Measurements from ENCODE around the gene SUN3.

SUN3 gene, protein sequence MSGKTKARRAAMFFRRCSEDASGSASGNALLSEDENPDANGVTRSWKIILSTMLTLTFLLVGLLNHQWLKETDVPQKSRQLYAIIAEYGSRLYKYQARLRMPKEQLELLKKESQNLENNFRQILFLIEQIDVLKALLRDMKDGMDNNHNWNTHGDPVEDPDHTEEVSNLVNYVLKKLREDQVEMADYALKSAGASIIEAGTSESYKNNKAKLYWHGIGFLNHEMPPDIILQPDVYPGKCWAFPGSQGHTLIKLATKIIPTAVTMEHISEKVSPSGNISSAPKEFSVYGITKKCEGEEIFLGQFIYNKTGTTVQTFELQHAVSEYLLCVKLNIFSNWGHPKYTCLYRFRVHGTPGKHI

DNA sequence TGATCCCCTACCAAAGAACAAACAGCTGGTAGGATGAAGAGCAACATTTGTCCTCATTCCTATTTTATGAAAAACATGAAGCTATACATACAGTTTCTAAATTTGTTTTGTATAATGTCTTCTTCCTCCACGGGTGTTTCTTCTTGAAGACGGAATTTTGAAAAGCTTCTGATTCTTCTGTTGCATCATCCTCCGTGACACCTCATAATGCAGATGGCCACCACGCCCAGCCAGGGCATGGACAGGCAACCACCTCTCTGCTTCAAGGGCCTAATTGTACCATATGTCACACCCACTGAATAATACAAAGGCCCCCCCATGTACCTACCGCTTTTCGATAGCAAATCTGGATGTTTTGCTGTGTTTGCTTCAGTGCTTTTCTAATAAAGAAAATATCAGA, at the start of gene SUN3:
TSS of gene SUN3 (minus strand) at position 170 of the 400 bp plus-strand sequence. CDS start at position 1, 169 bp downstream.
- FAIRE-seq (no peak), DNase-seq (ENCODE audit: insufficient read length, low spot score) (no peak)
- no peak for TF ChIP-seq POLR2A (IDR thresholded peaks at IDR 0.05; ENCODE audit: low read depth, low read length)

DNA sequence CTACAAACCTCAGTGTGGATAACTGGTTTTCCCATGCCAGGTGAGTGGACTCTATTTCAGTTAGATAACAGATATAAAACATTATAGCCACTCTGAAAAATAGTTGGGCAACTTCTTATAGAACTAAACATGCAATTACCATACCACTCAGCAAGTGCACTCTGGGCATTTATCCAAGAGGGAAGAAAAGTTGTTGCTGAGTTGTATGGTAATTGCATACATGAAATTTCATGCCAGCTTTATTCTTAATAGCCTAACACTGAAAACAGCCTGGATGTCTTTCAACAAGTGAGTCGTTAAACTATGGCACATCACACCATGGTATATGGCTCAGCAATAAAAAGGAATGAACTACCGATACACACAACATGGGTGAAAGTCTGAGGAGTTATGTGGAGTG, 49.6 kb upstream of the SUN3 start:
- DNase-seq (ENCODE audit: insufficient read length, low spot score) = no peak
- FAIRE-seq = no peak
- TF ChIP-seq POLR2A (IDR thresholded peaks at IDR 0.05; ENCODE audit: low read depth, low read length) = no peak

DNA sequence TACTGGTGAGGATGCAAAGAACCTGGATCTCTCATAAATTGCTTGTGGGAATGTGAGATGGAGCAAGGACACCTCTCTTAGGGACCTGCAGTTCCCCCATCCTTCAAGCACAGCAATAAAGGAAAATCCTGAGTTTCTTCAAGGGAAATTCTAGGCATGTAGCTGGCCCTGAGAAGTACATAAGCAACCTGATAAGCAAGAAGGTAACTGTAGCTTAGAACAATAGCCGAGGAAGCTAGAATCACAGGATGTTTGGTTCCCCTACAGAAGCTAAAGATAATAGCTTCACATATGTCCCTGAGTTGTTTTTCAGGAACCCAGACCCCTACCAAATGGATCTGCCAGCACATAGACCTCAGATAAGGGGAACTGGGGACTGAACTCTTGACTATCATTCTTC, 48.5 kb upstream of the SUN3 start:
- no peak for TF ChIP-seq POLR2A (IDR thresholded peaks at IDR 0.05; ENCODE audit: low read depth, low read length)
- DNase-seq (ENCODE audit: insufficient read length, low spot score) = no peak
- FAIRE-seq = no peak

DNA sequence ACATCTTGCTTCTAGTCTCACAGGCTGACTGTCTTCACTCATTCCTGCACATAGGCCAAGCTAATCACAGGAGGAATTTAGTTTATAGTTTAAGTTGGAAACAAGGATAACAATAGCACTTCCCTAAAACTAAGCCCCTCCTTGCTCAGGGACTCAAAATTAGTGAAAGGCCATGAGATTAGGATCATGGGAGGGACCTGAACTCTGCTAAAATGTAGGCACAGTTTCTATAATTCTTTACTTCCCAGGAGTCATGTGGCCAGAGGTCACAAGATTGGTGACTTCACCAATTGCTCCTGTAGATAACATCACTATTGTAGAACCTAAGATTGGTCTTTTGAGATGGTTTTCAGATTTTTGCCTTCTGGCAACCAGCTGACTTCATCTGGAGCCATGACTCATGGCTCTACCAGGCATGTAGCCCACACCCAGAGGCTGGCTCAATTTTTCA, 45.3 kb upstream of the SUN3 start:
- no peak for DNase-seq (ENCODE audit: insufficient read length, low spot score)
- TF ChIP-seq POLR2A (IDR thresholded peaks at IDR 0.05; ENCODE audit: low read depth, low read length) = no peak
- FAIRE-seq = peak; percentile 52

DNA sequence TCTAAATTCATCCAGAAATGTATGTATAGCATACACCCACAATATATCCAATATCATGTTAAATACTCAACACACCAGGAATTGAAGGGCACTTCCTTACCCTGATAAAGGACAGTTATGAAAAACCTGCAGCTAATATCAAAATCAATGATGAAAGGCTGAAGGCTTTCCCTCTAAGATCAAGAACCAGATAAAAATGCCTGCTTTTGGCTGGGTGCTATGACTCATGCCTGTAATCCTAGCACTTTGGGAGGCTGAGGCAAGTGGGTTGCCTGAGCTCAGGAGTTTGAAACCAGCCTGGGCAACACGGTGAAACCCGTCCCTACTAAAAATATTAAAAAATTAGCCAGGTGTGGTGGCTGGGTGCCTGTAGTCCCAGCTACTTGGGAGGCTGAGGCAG, 38.6 kb upstream of the SUN3 start:
- TF ChIP-seq POLR2A (IDR thresholded peaks at IDR 0.05; ENCODE audit: low read depth, low read length) = no peak
- DNase-seq (ENCODE audit: insufficient read length, low spot score) (no peak), FAIRE-seq (peak; percentile 95)

DNA sequence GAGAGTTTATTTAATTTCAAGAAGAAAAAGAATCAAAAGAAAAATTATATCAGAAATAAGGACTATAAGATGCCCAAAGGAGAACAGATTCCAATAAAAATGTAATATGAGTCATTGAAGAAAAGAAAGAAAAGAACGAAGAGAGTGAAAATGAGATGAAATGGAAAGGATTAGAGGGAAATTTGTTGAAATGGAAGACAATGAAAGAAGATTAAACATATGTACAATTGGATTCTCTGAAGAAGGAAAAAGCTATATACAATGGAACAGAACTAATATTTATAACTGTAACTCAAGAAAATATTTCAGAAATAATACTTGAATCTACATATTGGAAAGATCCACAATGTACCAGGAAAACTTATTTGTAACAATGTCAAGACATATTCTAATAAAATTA, 35.1 kb upstream of the SUN3 start:
- peak; percentile 38 for FAIRE-seq
- no peak for TF ChIP-seq POLR2A (IDR thresholded peaks at IDR 0.05; ENCODE audit: low read depth, low read length)
- no peak for DNase-seq (ENCODE audit: insufficient read length, low spot score)

DNA sequence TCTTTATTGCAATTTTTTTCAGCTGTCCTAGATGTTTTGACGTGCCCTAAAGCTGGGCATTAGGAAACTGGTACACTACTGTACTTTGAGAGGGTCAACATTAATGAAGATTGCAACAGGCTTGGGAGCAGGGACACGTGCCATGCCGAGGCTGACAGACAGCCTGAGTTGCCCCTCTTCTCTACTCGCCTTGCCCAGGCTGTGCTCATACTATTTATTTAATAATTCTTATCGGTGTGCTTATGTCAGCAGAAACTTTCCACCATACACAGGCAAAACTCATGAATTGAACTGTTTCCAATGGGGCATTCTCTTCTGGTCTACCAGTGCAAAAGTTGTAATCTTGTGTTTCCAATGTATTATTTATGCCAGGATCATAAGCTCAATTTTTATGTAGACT, 30.8 kb upstream of the SUN3 start:
- TF ChIP-seq POLR2A (IDR thresholded peaks at IDR 0.05; ENCODE audit: low read depth, low read length) = no peak
- FAIRE-seq (peak; percentile 65), DNase-seq (ENCODE audit: insufficient read length, low spot score) (no peak)

DNA sequence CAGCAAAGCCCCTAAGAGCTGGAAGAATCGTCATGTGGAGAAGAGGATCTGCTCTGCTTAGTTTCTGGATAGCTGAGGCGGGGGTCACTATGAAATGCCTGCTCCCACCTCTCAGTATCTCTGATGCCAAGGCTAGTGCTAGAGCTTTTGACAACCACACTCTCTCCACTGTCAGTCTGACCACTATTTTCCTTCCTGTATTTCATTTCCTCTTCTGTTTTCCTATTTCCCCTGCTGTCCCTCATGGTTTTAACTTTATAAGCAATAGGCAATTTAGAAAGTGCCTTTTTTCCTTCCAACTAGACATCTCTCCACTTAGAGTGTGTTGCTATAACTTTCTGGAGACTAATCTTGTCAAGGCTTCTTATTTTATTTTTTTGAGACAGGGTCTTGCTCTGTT, 30.1 kb upstream of the SUN3 start:
- FAIRE-seq = no peak
- no peak for DNase-seq (ENCODE audit: insufficient read length, low spot score)
- TF ChIP-seq POLR2A (IDR thresholded peaks at IDR 0.05; ENCODE audit: low read depth, low read length) = no peak

DNA sequence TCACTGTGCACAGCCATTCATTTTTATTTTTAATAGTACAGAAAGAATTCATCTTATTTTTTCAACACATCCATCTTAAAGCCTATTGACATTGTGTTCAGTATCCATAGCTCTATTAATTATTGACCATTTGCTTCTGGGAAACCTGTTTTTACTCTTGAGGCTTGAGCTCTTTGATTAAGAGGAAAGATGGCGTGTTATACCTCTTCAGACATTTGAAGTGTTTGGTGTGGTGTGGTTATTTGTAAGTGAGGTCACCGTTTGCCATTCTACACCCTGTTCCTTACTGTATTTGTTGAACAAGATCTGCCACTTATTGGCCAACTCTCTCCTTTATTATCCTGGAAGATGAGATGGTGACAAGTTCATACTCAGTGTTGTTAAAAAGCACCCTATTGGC, 24.8 kb upstream of the SUN3 start:
- no peak for DNase-seq (ENCODE audit: insufficient read length, low spot score)
- FAIRE-seq = no peak
- TF ChIP-seq POLR2A (IDR thresholded peaks at IDR 0.05; ENCODE audit: low read depth, low read length) = no peak

DNA sequence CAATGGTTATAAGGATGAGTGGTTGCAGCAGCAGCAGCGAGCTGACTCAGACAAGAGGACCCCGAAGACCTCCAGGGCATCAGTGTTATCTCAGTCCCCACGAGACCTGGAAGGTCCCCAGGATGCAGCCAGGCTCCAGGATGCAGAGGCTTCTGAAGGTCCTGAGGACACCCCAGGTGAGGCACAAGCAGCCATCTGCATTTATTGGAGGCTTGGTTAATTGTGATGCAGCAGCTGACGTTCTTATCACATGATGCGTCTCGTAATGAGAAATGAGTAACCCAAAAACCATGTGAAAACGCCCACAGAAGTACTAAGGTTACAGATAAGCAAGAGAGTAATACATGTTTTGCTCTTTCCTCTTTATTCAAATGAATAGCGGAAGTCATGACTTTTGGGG, 23.8 kb upstream of the SUN3 start:
- TF ChIP-seq POLR2A (IDR thresholded peaks at IDR 0.05; ENCODE audit: low read depth, low read length) = no peak
- FAIRE-seq = peak; percentile 81
- peak; percentile 53 for DNase-seq (ENCODE audit: insufficient read length, low spot score)

DNA sequence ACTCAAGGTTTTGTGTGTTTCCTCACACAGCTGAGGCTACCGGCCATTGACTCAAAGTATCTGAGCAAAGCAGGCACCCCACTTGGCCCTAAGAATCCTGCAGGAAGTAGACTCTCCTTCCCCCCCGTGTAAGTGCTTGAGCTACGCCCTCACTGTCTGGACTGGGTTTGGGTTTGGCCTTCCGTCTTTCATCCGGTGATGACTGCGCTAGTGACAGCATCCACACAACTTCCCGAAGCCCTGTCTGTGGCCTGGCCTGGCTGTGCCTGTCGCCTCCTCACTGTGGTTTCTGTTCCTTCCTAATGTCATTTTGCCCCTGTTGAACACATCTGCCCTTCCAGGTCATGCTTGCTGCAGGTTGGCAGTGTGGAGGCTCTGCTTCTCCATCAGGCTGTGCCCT, 20.9 kb upstream of the SUN3 start:
- FAIRE-seq = no peak
- no peak for DNase-seq (ENCODE audit: insufficient read length, low spot score)
- TF ChIP-seq POLR2A (IDR thresholded peaks at IDR 0.05; ENCODE audit: low read depth, low read length) = no peak

DNA sequence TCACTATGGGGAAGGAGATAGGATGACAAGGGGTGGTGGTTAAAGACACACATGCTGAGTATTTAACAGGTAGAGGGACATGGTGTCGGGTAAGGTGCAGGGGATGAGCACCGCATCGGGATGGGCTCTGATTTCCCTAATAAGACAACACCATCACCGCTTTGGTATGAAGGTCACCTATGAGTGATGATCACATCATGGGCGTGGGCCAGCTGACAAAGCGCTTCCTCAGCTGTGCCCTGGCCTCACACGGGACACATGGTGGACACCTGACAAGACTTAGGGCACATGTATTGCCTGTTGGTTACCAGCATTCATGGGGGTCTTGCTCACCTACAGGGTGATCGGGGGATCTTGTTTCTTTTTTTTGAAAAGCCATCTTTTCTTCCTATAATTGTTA, 19.2 kb upstream of the SUN3 start:
- FAIRE-seq = no peak
- DNase-seq (ENCODE audit: insufficient read length, low spot score) = no peak
- no peak for TF ChIP-seq POLR2A (IDR thresholded peaks at IDR 0.05; ENCODE audit: low read depth, low read length)

DNA sequence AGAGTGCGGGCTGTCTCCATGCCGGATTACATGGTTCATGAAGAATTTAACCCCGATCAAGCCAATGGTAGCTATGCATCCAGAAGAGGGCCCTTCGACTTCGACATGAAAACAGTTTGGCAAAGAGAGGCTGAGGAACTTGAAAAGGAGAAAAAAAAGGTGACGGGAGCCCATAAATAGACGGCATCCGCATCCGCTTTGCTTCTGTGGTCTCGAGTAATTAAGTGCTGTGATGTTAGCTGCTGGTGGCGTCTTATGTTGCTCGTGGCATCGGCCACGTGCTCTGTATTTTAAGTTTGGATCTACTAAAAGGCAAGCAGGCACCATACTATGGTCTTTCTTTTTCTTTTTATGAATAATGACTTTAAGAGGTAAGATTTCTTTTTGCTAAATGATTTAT, 17.6 kb upstream of the SUN3 start:
- FAIRE-seq = no peak
- no peak for DNase-seq (ENCODE audit: insufficient read length, low spot score)
- no peak for TF ChIP-seq POLR2A (IDR thresholded peaks at IDR 0.05; ENCODE audit: low read depth, low read length)

DNA sequence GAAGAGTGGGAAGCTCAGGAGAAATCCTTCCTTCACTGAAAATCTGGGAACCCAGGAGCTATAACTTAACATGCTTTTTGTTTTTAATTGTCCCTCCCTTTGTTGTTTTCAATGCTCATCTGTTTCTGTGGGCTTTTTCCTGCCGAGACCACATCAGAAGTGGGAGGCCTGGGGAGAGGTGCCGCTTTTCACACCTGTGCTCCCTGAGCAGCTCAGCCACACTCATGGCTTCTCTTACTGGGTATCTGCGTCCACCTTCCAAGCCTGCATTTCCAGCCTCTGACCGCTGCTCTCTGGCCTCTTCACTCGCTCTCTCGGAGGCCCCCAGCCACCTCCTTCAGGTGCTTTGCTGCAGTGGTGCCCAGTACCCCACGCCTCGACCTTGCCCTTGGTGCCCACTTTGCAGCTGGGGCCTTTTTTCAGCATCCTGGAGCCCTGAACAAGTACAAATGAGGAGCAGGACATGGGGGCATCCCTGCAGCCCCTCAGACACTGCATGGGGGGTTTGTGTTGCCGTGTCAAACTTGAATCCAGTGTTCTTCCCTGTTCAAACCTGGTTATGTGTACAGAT, 16.4 kb upstream of the SUN3 start:
- FAIRE-seq (no peak), DNase-seq (ENCODE audit: insufficient read length, low spot score) (no peak)
- TF ChIP-seq POLR2A (IDR thresholded peaks at IDR 0.05; ENCODE audit: low read depth, low read length) = no peak

DNA sequence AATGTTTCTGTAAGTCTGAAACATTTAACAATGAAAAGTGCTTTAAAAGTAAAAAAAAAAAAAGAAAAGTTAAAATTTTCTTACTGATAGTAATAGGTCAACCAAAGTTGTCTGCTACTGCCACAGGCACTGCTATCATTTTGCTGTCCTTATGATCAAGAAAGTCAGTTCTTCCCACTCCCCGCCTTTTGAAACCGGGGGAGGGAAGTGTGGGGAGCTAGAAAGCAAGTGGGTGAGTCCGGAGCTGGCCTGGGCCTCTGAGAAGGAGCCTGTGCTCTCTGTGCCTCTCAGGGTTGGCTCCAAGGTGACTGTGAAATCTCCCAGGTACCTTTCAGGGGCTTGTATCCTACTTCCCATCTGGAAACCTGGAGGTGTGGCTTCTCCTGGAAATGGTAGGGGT, 13.7 kb upstream of the SUN3 start:
- TF ChIP-seq POLR2A (IDR thresholded peaks at IDR 0.05; ENCODE audit: low read depth, low read length) = no peak
- FAIRE-seq (no peak), DNase-seq (ENCODE audit: insufficient read length, low spot score) (no peak)

All from H54 (cell line).